GM20000 (cell line): ENCODE data around the gene CLDN25.

ENCODE experiments used
- DNase-seq: peaks from one replicate; pipeline ENCODE4 v3.0.0; 2012; ENCODE audit warnings: low spot score
- CTCF ChIP-seq: IDR thresholded peaks from 2 replicates; pipeline ENCODE4 v1.5.1; 2012; ENCODE audit warnings: mild to moderate bottlenecking, control low read depth; ENCODE audit errors: extremely low read depth, missing control alignments

CLDN25 gene

GRCh38 chr11:113814181-113814580, 34.6 kb downstream of the CLDN25 start:
- TF ChIP-seq CTCF: no peak
- DNase-seq: no peak

GRCh38 chr11:113817162-113817561, 37.6 kb downstream of the CLDN25 start:
- no peak for TF ChIP-seq CTCF
- no peak for DNase-seq

GRCh38 chr11:113817626-113818025, 38.0 kb downstream of the CLDN25 start:
- no peak for TF ChIP-seq CTCF
- no peak for DNase-seq

- no peak for TF ChIP-seq CTCF
- no peak for DNase-seq
Measured at GRCh38 chr11:113818426-113818825, 38.8 kb downstream of the CLDN25 start.

DNA sequence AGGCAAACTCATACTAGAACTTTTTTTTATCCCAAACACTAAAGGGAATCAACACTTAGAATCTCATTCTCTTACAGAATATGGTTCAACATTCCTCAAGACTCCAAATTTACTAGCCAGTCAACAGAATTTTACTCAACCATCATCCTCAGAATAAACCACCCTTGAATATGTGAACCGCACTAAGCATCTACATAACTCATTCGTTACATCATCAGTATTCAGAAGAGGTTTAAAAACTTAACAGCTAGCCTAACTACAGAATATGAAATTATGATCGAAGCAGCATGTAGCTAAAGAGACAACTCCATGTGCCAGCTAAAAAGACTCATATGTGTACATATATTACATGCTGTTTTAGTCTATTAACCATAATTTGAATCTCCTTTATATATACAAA, 47.9 kb downstream of the CLDN25 start:
- no peak for DNase-seq
- no peak for TF ChIP-seq CTCF

GRCh38 chr11:113828191-113828590, 48.6 kb downstream of the CLDN25 start:
- no peak for DNase-seq
- TF ChIP-seq CTCF: no peak

DNA sequence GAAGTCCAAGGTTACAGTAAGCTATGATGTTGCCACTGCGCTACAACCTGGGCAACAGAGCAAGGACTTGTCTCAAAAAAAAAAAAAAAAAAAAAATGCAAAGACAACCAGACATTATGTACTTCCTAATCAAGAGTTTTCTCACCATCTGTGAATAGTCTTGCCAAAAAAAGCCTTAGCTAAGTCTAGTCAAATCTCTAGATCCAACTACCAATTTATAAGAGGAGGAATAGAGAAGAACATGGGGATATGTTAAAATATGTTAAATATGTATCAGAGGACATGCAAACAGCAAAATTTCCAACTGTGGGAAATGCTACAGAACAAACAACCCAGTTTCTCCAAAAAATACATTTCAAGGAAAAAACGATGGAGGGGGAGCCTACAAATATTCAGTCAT, 50.2 kb downstream of the CLDN25 start:
- no peak for TF ChIP-seq CTCF

More for the DNA sequence above, 50.2 kb downstream of the CLDN25 start:
- no peak for DNase-seq
